Gastroesophageal sphincter (tissue), 3 donors: Measurements from ENCODE around the gene RB1.

Experiments used
- EP300 ChIP-seq: sonication (generic); formaldehyde crosslinking; IDR thresholded peaks from one replicate; pipeline ENCODE4 v1.6.1; 2017; ENCODE audit warnings: antibody characterized with exemption, mild to moderate bottlenecking
- POLR2A ChIP-seq, 2 donors: fragments of 450-650 bp; IDR thresholded peaks; one replicate each; pipeline ENCODE4 v1.6.1; 2017; ENCODE audit warnings: antibody characterized with exemption in 2 of 2, mild to moderate bottlenecking in 2 of 2, moderate library complexity in 1 of 2
- TF ChIP-seq, protein P1 (sequence below), 4 experiments: fragments of 200-600 bp in 2 of 4; fragments of 450-650 bp in 2 of 4; sonication (generic) in 1 of 4; IDR thresholded peaks; one replicate each; pipeline ENCODE4 v1.5.1; 2017 to 2019; ENCODE audit warnings: antibody characterized with exemption in 4 of 4, mild to moderate bottlenecking in 2 of 4, moderate library complexity in 2 of 4

- no peak for TF ChIP-seq EP300
- TF ChIP-seq, protein P1, sequence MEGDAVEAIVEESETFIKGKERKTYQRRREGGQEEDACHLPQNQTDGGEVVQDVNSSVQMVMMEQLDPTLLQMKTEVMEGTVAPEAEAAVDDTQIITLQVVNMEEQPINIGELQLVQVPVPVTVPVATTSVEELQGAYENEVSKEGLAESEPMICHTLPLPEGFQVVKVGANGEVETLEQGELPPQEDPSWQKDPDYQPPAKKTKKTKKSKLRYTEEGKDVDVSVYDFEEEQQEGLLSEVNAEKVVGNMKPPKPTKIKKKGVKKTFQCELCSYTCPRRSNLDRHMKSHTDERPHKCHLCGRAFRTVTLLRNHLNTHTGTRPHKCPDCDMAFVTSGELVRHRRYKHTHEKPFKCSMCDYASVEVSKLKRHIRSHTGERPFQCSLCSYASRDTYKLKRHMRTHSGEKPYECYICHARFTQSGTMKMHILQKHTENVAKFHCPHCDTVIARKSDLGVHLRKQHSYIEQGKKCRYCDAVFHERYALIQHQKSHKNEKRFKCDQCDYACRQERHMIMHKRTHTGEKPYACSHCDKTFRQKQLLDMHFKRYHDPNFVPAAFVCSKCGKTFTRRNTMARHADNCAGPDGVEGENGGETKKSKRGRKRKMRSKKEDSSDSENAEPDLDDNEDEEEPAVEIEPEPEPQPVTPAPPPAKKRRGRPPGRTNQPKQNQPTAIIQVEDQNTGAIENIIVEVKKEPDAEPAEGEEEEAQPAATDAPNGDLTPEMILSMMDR (IDR thresholded peaks at IDR 0.05) = no peak
- no peak for TF ChIP-seq POLR2A (IDR thresholded peaks at IDR 0.05)
These were observed 67.3 kb downstream of the RB1 start for GRCh38 chr13:48370815-48371214.
